Femur (tissue), 1 donor: ENCODE data around the gene RANBP1.
A peak's percentile ranks its signal among the peaks of the same experiment; 100 is the strongest.
"Not testable (repeated sequence)": the region's sequence is repeated elsewhere in the genome, so short reads cannot be mapped to it uniquely, and the experiment has no call there.

Source experiments
- DNase-seq: peaks from one replicate; pipeline ENCODE4 v3.0.0-alpha.2; 2017

Gene RANBP1

DNA sequence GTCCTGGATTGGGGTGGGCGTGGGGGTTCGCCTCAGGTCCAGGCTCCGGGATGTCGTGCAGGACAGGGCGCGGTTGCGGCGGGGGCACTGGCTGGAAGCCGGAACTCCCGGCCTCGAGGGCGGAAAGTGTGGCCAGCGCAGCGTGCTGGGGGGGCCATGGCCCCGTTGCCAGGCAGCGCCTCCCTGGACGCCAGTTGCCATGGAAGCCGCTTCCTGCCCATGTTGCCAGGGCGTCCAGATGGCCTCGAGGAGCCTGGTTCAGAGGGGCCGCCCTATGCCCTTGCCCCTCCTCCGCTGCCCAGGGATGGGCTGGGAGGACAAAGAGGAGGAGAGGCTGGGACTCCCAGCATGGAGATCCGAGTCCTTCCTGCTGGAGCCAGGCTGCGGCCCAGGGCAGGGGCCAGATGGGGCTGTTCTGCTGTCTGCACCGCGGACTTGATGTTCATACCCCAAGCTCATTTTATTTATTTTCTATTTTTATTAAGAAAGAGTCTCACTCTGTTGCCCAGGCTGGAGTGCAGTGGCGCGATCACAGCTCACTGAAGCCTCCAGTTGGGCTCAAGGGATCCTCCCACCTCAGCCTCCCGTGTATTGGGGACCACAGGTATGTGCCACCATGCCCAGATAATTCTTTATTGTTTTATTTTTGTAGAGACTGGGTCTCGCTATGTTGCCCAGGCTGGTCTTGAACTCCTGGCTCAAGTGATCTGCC is 39.6 kb downstream of the RANBP1 start:
- peak; percentile 68 for DNase-seq

- no peak for DNase-seq
Measured at GRCh38 chr22:20156042-20156389, 40.1 kb downstream of the RANBP1 start.

DNA sequence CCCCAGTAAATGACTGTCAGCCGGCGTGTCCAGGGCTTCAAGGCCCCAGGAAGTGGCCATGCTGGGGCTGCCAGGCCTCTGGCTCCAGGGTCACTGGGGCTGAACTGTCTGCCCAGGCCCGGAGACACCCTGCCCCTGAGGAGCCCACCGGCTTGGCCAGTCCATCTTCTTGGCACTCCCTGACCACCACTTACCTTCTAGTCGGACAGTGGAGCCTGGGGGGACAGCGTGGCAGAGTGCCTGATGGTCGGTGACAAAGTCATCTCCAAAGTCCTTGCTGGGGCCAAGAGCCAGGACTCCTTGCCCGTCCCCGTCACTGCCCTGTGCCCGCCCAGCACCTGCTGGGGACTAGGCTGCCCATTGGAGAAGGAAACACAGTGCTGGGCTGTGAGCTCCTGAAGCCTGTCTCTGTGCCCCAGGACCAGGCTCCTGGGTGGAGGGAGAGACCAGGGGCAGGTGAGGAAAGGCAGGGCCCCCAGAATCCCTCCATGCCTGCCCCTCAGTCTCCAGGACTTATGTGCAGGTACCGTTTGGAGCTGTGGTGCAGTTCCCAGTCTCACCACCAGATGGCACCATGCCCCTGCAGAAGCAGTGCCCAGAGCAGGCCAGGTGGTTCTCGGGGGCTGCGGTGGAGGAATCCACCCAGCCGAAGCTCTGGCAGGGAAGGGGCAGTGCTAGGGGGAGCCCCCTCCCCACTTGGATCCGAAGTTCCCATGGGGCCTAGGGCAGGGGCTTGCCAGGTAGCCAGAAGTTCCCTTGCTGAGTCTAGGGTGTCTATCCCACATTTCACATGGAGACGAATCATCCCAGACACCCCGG is 40.9 kb downstream of the RANBP1 start:
- DNase-seq: peak; percentile 91

DNA sequence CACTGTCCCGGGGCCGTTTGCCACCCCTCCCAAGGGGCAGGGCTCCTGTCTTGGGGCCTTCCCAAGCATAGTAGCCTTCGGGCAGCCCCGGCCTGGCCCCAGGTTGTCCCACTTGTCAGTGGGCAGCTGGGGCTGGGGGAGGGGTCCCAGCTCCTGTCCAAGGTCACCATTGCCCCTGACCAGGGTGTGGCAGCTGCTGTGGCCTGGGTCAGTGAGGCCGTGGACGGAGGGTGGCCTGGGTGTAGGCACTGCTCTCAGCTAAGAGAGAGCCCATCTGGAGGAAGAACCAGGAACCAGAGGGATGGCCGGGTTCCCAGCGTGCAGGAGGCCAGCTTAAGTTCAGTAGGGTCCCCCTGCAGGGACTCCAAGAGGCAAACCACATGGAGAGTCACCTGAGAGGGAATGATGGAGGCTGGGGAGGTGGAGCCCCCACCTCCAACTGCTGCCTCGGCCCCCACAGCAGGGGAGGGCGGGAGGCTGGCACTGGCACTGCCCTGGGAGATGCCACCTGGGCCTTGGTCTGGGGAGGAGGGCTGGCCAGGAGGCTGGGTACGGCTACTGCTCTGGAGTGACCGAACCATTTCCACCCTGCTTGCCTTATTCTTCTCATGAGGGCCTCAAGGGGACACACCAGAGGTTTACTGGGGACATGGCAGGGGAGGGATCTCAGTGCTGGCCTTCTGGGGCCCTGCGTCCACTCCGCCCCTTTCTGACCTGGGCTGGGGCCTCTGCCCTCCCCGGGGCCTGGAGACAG is 41.7 kb downstream of the RANBP1 start:
- no peak for DNase-seq

GRCh38 chr22:20158391-20159036 is 42.6 kb downstream of the RANBP1 start:
- no peak for DNase-seq

DNA sequence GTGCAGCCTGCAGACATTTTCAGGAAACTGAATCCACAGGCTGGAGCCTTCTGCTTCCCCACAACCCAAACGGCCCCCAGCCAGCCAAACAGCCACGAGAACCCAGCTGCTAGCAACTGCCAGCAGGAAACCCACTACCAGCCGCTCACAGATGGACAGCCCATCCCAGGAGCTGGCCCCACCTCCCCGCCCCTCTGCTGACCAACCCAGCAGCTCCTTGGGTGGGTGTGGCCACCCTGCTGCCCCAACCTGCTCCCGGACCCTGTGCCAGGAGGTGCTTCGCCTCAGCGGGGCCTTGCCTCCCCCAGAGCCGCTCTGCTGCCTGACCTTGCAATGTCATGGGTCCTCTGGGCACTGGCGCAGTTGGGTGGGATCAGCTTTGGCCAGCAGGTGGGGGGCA is 43.2 kb downstream of the RANBP1 start:
- no peak for DNase-seq

GRCh38 chr22:20159531-20159930 is 43.6 kb downstream of the RANBP1 start:
- not testable (repeated sequence) for DNase-seq

GRCh38 chr22:20160041-20160440 is 44.1 kb downstream of the RANBP1 start:
- no peak for DNase-seq

DNA sequence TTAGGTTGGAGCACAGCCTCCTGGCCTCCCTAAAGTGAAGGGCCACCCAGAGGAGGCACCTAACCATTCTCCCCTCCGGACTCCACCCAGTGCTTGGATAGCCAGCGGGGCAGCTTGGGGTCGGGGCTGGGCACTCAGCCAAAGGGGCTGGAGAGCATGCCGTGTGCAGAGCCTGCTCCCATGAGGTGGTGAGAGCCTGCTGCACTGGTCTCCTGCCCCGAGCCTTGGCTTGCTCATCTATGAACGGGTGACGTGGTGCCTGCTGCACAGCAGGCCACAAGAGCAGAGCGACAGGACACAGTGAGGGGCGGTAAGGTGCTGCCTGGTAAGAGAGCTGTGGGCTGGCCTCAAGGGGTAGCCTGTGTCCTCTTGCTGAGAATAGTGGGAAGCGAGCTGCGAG is 49.0 kb downstream of the RANBP1 start:
- DNase-seq: no peak

GRCh38 chr22:20165421-20165820 is 49.5 kb downstream of the RANBP1 start:
- DNase-seq: no peak

DNA sequence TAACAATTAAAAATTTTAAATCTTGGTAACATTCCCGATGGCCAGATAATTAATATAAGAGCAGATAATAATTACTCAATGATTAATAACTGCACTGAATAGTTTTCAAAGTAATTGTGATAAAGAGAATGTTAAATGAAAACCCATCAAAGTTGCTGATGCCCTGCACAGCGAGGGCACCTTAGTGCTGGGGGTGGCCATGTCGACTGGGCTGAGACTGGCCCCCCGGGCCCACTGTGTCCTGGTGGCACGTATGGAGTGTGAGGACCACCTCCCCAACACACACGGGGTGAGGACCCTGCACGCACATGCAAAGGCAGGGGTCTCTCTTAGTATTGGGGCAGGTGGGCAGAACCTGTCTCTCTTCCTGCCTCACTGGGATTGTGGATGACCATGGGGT is 50.0 kb downstream of the RANBP1 start:
- DNase-seq: no peak

DNA sequence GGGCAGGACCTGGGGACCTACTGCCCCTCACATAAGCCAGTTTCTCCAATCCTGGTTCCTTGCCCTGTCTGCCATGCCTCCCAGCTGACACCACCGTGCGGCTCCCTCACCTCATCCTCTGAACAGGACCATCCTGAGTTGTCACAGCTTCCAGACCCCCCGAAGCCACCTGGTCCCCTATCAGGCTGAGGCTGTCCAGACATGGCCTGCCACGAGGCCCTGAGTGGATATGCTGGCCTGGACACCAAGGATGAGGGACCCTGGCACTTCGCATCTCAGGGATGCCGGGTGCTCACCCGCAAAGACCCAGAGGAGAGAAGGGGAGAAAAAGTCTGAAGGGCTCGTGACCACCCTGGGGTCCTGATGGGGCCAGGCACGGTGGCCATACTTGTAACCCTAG is 50.8 kb downstream of the RANBP1 start:
- no peak for DNase-seq

- no peak for DNase-seq
Measured at GRCh38 chr22:20167643-20168322, 51.9 kb downstream of the RANBP1 start.

GRCh38 chr22:20169253-20169822 is 53.4 kb downstream of the RANBP1 start:
- DNase-seq: no peak

DNA sequence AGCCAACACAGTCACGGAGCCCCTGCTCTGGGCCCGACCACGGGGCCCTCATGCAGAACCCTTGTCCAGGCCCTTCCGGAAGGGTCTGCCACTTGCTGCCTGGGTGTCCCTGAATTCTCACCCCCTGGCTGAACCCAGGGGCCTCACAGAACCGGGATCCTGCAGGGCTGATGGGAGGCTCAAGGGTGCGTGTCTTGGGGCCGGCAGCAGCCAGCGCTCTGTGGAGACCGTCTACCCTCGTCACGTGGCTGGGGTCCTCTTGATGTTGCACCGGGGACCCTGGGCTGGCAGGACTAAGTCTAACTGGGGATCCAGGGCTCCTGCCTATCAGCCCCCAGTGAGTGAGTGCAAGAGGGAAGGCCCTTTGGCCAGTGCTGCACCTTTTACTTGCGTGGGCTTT is 54.3 kb downstream of the RANBP1 start:
- DNase-seq: no peak

DNA sequence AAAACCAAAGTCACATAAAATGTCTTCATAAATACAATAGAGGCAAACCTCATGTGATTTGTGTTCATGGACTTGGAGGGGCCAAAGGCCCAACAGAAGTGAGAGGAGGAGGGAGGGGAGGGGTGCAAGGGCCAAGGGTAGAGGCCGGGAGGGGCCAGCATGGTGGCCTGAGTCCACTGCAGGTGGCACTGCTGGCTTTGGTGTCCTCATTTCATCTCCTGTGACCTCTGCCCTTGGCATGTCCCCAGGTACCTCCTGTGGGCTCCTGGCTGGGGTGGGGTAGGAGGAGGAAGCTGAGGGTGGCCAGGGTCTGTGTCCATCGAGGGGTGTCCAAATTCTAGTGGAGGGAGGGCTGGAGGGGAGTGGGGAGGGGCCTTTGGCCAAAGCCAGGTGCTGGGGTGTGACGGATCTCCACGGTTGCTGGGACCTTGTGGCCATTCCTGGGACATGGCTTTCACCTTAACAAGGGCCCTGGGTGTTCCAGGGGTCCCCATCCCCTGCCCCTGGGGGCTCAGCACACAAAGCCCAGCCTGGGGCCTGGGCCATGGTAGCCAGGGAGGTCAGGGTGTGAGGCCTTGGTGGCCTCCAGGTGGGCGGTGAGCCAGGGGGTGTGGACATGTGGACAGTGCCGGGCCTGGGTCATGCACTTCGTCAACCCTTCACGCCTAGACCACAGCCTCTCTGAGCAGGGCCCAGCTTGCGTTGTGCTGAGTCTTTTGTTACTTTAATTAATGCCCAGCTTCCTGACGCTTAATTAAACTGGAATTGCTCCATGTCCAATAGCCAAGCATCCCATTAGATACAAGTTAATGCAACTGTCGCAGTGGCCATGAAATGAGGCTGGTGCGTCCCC is 55.6 kb downstream of the RANBP1 start:
- no peak for DNase-seq

DNA sequence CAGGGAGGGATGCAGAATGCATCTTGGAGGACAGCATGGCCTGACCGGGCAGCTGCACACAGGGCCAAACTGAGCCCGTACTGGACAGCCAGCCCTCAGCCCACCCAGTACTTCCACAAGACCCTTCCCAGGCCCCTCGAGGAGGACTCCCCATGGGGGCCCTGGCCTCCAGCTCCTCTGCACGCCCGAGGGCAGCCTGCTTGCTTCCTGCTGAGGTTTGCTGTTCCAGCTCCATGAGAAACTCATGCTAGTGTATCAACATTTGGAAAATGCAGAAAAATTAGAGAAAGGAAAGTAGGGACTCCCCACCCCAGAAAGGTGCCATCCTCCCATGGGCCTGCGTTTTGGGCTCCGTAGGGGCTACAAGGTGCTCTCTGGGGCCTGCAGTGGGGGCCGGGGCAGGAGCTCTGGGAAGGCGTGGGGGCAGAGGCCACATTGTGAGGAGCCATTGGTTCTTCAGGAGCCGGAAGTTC is 56.3 kb downstream of the RANBP1 start:
- no peak for DNase-seq

- DNase-seq: no peak
Measured at GRCh38 chr22:20173246-20173645, 57.3 kb downstream of the RANBP1 start.

GRCh38 chr22:20173772-20174171 is 57.9 kb downstream of the RANBP1 start:
- no peak for DNase-seq

- DNase-seq: no peak
Measured at GRCh38 chr22:20174785-20175596, 59.1 kb downstream of the RANBP1 start.
